Measurements from ENCODE around the gene PTPRD.

DNA sequence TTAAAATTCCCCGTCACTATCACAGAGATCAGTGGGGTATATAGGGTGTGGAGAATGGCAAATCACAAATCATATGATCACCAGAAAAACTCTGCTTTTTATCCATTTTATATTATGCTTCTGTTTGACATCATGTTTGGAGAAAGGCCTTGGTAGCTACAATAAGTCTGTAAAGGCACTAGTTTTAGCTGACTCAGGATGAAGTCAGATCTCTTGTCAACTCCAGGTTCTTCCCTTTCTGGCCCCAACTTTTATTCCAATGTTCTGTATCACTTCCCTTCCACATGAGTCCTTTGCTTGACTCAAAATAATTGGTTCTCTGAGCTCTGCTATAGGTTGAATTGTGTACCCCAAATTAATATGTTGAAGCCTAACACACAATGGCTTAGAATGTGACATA is 484.9 kb downstream of the PTPRD start:
- TF ChIP-seq POLR2A (IDR thresholded peaks at IDR 0.05; ENCODE audit: low read depth, low read length): no peak
- no peak for TF ChIP-seq POLR2AphosphoS5 (IDR thresholded peaks at IDR 0.05; ENCODE audit: low read depth, low read length)

All from GM12892 (cell line).